GM21717 (cell line): ENCODE data around the gene WWOX.

ENCODE experiments used
- ATAC-seq: cut with Tn5 transposase; IDR thresholded peaks from one replicate; pipeline ENCODE4 v1.9.1; 2021; ENCODE audit warnings: mild to moderate bottlenecking, moderate library complexity; ENCODE audit not compliant: unreplicated experiment

The WWOX gene

GRCh38 chr16:79169239-79169638 lies 1069.8 kb downstream of the WWOX start:
- no peak for ATAC-seq

- ATAC-seq, result no peak
These were observed 1071.2 kb downstream of the WWOX start for GRCh38 chr16:79170555-79171246.

- no peak for ATAC-seq
These were observed 1072.0 kb downstream of the WWOX start for GRCh38 chr16:79171504-79171903.

- ATAC-seq, result no peak
These were observed 1072.7 kb downstream of the WWOX start for GRCh38 chr16:79171931-79172705.

GRCh38 chr16:79172976-79173500 lies 1073.6 kb downstream of the WWOX start:
- ATAC-seq, result no peak

GRCh38 chr16:79173919-79174318 lies 1074.5 kb downstream of the WWOX start:
- no peak for ATAC-seq

GRCh38 chr16:79175286-79176057 lies 1076.0 kb downstream of the WWOX start:
- no peak for ATAC-seq

- no peak for ATAC-seq
These were observed 1077.6 kb downstream of the WWOX start for GRCh38 chr16:79177018-79177417.

- no peak for ATAC-seq
These were observed 1082.0 kb downstream of the WWOX start for GRCh38 chr16:79181419-79181818.

GRCh38 chr16:79182616-79183015 lies 1083.2 kb downstream of the WWOX start:
- no peak for ATAC-seq

- ATAC-seq, result no peak
These were observed 1084.1 kb downstream of the WWOX start for GRCh38 chr16:79183571-79183970.

GRCh38 chr16:79184464-79185030 lies 1085.1 kb downstream of the WWOX start:
- no peak for ATAC-seq

GRCh38 chr16:79185711-79186110 lies 1086.3 kb downstream of the WWOX start:
- ATAC-seq, result no peak

GRCh38 chr16:79186196-79186595 lies 1086.7 kb downstream of the WWOX start:
- no peak for ATAC-seq

GRCh38 chr16:79188115-79188738 lies 1088.8 kb downstream of the WWOX start:
- no peak for ATAC-seq

- no peak for ATAC-seq
These were observed 1089.3 kb downstream of the WWOX start for GRCh38 chr16:79188739-79189122.

- no peak for ATAC-seq
These were observed 1091.1 kb downstream of the WWOX start for GRCh38 chr16:79190542-79190941.

- no peak for ATAC-seq
These were observed 1092.5 kb downstream of the WWOX start for GRCh38 chr16:79191933-79192332.

GRCh38 chr16:79192904-79193303 lies 1093.5 kb downstream of the WWOX start:
- no peak for ATAC-seq

GRCh38 chr16:79194291-79194690 lies 1094.8 kb downstream of the WWOX start:
- no peak for ATAC-seq

- ATAC-seq, result no peak
These were observed 1096.5 kb downstream of the WWOX start for GRCh38 chr16:79195938-79196337.
